Embryonic facial prominence (tissue), 1 donor: ENCODE measurements around the gene FCHO1.
"Not testable (repeated sequence)": the region's sequence is repeated elsewhere in the genome, so short reads cannot be mapped to it uniquely, and the experiment has no call there.

Source experiments
- DNase-seq: peaks from one replicate; pipeline ENCODE4 v3.0.0-alpha.2; 2016; ENCODE audit errors: extremely low spot score

The FCHO1 gene

DNA sequence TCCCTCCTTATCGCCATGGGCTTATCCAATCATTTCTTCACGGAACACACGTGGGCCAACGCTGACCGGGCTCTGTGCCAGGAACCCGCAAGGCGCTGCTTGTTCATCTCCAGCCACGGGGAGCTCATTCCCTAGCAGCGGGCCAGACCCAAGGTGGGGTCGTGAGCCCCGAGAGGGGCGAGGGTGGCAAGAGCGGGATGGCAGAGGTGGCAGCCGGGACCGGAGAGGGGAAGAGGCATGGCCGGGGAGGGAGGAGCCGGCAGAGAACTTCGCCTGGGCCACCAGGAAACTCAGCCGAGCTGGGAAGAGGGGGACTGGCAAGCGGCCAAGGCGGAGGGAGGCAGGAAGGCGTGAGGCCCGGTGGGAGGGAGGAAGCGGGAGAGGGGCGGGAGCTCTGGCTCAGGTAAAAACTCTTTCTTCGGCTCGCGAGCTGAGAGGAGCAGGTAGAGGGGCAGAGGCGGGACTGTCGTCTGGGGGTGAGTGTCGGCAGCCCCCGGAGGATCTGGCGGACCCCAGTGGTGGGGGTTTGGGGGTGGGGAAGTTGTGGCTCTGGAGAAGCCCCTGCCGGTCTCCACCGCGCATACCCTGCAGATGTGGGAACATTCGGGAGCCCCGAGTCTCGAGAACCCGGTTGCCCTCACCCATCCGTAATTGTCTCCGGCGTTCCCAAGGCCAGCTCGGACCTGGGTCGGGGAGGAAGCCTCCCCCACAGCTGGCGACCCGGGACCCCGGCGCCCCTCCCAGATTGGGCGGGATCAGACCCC, 43.6 kb downstream of the FCHO1 start, which contains the start of gene B3GNT3:
B3GNT3 (plus strand) TSS at position 408 of the 764 bp plus-strand sequence. CDS start 12,670 bp downstream, outside the sequence.
- DNase-seq = no peak

DNA sequence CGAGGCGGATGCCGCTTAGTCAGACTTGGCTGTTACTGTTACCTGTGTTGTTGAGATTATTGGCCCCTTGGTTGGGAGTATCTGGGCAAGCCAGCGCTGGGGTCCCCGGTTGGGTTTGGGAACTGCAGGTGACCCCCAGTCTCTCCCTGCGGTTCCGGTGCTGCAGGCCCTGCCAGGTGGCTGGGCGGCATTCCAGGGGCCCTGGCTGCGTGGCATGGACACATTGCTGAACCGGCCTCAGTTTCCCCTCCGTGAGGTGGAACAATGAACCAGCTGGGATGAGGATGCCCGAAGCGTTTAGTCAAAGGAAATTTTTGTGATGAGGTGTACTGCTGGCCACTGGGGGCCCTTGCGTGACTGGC, 44.2 kb downstream of the FCHO1 start:
- DNase-seq = no peak

DNA sequence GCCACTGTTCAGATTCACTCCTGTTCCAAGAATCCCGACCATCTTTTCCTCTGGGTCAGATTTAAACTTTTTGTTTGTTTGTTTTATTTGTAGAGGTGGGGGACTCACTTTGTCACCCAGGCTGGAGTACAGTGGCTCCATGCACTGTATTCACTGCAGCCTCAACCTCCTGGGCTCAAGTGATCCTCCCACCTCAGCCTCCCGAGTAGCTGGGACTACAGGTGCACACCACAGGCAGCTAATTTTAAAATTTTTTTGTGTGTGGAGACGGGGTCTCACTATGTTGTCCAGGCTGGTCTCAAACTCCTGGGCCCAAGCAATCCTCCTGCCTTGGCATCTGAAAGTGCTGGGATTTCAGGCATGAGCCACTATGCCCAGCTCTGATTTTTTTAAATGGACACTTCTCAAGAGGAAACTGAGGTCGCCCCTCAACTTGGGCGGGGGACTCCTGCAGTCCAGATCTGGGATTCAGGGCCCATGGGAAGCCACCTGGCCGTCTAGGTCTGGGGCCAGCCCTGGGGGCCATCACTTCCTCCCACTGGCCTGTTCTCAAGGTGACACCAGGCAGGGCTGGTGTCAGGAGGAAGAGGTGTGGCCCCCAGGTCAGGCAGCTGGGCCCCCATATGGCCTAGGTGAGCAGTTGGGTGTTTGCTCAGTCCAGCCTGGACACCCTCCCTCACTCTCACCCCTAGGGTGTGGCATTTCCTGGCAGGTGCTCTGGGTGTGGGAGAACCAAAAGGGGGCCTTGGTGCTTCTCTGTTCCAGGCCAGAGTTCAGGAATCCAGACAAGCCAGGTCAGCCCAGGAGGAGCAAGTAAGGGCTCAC, 44.9 kb downstream of the FCHO1 start:
- no peak for DNase-seq

DNA sequence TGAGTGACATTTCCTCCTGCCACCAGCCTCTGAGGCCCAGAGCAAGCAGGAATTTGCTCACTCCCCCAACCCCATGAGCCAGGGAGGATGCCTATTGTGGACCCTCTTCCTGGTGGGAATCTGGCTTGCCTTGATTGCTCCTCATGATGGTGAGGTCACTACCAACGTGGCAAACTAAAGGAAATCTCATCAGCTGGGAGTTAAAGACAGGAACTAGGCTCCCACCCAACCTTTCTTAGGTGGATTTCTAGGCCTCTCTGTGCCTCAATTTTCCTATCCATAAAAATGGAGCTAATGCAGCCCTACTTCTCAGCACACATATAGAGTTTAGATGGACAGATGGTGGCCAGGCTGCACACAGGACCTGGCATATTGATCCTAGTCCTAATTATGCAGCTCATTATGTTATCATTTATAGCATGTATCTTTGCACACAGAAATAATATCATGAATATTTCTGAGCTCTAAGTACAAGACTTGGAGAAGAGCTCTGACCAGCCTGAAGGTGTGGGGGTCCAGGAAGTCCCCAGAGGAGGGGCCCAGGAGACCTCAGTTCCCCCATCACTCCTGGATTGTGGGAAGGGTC, 45.7 kb downstream of the FCHO1 start:
- DNase-seq = no peak

DNA sequence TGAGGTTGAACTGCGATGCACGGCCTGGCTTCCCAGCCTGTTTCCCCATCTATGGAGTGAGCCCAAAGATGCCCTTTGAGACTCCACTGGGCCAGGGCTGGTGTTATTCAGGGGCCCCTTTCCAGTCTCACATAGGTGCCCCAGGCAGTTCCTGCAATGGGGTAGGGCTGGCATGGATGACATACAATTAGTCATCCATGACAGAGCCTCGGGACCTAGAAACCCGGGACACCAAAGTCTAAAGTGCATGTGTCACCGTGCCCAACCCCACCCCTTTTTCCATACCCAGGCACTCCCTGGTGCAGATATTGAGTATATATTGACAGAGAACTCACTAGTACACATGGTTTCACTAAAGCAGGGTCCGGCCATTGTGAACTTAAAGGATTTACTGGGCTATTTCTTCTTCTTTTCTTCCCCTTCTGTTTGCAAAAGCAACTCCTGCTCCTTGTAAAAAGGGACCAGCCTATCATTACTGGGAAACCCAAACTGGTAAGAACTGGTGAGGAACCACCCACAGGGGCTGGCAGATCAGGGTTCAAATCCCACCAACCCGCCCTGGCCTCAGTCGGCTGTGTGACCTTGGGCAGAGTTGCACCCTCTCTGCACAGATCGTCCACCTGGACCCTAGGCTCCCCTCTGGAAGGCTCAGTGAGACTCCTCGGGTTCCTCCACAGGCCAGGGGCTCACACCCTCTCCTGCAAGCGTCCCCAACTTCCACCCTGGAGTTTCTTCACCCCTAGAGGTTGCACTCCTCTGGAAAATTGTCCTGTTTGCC, 46.3 kb downstream of the FCHO1 start:
- DNase-seq = no peak

DNA sequence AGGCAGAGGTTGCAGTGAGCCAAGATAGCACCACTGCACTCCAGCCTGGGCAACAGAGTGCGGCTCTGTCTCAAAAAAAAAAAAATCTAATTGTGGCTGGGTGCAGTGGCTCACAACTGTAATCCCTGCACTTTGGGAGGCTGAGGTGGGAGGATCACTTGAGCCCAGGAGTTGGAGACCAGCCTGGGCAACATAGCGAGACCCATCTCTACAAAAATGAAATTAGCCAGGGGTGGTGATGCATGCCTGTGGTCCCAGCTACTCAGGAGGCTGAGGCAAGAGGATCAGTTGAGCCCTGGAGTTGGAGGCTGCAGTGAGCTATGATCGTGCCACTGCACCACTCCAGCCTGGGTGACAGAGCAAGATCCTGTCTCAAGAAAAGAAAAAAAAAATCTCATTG, 47.3 kb downstream of the FCHO1 start:
- DNase-seq = not testable (repeated sequence)

DNA sequence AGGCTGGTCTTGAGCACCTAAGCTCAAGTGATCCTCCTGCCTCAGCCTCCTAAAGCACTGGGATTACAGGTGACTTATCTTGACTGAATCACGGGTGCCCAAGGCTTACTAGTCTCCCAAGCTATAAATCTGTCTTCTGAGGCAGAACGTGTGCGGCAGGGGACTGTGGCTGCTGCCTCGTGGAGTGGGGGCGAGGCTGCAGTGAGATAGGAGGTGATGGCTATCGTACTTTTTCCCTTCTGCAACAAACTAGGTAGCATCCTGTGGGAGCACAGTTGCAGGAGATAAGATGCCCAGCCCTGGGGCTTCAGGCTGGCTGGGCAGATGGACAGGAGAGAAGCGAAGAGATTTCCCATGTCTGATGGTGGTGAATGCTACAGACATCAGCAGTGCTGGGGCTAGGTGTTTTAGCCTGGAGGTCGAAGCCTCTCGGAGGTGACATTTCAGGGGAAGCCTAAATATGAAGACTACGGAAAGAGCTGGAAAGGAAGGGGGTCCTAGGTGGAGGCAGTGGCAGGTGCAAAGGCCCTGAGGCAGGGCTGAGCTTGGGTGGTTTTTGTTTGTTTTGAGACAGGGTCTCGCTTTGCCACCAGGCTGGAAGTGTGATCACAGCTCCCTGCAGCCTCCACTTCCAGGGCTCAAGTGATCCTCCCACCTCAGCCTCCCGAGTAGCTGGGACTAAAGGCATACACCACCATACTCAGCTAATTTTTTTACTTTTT, 51.0 kb downstream of the FCHO1 start:
- no peak for DNase-seq

DNA sequence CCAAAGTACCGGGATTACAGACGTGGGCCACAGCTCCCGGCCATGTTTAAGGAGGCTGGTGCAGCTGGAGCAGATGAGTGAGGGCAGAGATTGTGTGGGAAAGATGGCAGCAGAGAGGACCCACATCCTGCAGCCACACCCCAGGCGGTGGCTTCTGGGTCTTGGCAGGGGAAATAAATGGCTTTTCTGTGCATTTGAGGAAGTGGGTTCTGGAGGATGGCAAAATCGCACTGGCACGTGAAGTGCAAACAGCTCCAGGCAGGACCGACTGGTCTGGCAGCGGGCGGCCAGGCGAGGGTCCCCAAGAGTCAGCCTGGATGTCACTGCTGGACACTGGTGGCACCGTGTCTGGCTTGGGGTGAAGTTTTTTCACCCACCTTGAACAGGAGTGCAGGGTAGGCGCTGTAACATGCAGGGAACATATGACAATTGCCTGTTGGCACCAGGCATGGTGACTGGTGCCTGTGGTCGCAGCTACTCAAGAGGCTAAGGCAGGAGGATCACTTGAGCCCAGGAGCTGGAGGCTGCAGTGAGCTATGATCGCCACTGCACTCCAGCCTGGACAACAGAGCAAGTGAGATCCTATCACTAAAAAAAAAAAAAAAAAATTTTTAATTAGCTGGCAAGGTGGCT, 52.1 kb downstream of the FCHO1 start:
- DNase-seq = no peak

DNA sequence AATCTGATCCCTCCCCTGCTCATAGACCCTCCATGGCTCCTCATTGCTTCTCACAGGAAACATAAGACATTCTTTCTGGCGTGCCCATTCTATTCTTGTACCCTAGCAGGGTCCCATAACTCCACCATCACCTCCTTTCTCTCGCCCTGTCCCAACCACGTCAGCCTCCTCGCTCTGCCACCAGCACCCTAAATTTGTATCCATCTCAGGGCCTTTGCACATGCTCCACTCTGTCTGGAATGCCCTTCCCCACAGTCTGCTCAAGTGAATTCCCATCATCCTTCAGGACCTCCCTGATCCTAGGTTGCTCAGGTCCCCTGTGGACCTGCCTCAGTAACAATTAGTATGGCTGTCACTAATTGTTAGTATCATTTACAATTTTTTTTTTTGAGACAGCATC, 54.1 kb downstream of the FCHO1 start:
- DNase-seq = no peak

DNA sequence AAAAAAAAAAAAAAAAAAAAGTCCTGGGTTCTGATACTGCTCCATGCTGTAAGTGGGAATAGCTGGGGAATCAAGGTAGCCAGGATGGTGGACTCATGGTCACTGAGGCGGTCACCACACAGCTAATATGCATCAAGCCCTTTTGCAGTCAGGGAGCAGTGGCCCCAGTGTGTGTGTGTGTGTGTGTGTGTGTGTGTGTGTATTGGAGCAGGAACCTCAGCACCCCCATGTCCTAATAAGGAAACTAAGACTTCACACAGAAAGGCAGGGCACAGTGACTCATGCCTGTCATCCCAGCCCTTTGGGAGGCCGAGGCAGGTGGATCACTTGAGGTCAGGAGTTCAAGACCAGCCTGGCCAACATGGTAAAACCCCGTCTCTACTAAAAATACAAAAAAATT, 55.7 kb downstream of the FCHO1 start:
- no peak for DNase-seq

DNA sequence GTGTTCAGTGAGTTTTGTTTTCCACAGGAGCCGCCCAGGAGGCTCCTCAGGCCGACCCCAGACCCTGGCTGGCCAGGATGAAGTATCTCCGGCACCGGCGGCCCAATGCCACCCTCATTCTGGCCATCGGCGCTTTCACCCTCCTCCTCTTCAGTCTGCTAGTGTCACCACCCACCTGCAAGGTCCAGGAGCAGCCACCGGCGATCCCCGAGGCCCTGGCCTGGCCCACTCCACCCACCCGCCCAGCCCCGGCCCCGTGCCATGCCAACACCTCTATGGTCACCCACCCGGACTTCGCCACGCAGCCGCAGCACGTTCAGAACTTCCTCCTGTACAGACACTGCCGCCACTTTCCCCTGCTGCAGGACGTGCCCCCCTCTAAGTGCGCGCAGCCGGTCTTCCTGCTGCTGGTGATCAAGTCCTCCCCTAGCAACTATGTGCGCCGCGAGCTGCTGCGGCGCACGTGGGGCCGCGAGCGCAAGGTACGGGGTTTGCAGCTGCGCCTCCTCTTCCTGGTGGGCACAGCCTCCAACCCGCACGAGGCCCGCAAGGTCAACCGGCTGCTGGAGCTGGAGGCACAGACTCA, 56.5 kb downstream of the FCHO1 start:
- no peak for DNase-seq

DNA sequence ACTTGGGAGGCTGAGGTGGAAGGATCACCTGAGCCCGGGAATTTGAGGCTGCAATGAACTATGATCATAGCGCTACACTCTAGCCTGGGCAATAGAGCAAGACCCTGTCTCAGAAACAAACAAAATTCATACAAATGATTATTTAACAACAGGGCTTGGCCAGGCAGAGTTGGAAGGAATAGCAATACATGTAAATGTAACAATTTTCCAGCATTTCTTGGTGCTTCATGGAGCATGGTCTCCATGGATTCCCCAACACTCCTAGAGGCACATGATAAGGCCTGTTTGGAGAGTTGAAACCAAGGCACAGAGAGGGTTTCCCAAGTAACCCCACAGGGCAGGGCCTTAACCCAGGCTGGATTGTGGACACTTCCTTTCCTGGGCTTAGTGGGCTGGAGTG, 59.8 kb downstream of the FCHO1 start:
- DNase-seq = no peak

DNA sequence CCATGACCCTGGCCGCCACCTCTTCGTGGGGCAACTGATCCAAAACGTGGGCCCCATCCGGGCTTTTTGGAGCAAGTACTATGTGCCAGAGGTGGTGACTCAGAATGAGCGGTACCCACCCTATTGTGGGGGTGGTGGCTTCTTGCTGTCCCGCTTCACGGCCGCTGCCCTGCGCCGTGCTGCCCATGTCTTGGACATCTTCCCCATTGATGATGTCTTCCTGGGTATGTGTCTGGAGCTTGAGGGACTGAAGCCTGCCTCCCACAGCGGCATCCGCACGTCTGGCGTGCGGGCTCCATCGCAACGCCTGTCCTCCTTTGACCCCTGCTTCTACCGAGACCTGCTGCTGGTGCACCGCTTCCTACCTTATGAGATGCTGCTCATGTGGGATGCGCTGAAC, 60.4 kb downstream of the FCHO1 start:
- DNase-seq = no peak

DNA sequence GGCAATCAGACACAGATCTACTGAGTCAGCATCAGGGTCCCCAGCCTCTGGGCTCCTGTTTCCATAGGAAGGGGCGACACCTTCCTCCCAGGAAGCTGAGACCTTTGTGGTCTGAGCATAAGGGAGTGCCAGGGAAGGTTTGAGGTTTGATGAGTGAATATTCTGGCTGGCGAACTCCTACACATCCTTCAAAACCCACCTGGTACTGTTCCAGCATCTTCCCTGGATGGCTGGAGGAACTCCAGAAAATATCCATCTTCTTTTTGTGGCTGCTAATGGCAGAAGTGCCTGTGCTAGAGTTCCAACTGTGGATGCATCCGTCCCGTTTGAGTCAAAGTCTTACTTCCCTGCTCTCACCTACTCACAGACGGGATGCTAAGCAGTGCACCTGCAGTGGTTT, 60.8 kb downstream of the FCHO1 start:
- no peak for DNase-seq

DNA sequence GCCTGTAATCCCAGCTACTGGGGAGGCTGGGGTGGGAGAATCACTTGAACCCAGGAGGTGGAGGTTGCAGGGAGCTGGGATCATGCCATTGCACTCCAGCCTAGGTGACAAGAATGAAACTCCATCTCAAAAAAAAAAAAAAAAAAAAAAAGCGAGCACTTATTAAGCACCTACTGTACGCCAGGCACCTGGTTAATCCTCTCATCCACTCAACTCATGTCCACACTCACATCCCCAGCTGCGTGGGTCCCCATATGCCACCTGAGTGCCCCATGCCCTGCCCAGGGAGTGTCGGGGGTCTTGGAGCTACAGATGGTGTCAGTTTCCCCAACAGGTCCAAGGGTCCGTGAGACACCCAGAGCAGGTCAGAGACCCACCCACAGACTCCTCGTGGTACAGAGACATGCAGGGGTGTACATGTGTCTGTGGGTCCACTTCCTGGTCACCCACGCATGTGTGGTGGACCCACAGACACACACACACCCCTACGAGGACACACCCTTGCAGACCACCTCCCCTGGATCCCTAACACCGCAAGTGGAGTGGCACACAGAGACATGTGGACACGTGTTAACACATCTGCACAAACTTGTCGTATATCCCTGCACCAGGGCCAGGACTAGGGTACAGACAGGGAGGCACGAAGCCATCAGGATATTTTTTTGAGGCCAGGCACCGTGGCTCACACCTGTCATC, 66.5 kb downstream of the FCHO1 start:
- DNase-seq = no peak

DNA sequence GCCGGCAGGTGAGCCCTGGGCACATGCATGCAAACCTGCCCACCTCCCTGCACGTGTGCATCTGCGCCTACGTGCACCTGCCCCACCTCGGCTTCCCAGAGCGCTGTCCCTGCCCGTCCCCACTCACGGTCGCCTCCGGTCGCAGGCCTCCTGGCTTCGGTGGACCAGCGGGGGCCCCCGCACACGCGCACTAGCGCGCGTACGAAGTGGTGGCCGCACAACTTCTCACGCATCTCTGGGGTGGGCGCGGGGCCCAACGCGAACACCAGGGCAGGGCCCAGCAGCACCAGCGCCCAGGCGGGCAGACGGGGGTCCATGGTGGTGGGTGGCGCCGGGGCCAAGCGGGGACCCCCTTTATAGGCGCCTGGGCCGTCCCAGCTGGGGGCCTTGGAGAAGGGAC, 69.9 kb downstream of the FCHO1 start, which contains the start of gene INSL3:
INSL3 (minus strand) TSS at position 330 of the 400 bp plus-strand sequence; CDS start at position 317, 13 bp downstream.
- DNase-seq = no peak

DNA sequence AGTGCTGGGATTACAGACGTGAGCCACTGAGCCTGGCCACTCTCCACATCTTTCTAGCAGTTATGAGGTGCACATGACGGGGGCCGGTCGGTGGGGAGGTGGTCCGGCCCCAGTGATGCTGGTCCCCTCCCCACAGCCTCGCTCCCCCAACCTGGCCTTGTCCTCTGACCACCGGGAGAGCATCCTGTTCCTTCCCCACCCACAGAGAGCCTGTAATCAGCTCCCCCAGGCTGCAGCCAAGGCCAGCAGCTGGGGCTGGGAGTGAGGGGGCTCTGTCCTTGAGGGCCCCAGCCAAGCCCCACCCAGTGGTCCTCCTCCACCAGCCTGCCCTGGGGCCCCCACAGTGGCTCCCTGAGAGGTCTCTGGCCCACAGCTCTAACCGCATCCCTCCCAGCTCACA, 73.1 kb downstream of the FCHO1 start:
- no peak for DNase-seq

DNA sequence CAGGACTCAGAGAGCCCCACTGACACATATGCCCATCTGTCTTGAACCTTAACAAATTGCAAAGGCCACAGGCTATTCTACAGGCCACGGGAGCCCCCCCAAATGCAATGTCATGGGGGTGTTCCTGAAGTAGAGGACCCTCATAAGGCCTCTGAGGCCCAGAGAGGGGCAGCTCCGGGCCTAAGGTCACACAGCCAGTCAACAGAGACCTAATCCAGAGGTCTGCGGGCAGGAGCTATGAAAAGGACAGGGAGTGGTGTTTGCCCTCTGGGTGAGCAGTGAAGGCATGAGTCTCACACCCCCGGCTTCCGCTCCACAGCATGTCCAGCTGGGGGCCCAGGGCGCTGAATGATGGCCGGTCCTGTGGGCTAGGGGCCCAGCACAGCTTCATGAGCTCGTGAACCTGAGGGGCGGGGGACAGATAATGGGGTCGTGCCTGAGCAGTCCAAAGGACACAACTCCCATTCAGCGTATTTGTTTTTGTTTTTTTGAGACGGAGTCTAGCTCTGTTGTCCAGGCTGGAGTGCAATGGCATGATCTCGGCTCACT, 75.3 kb downstream of the FCHO1 start:
- DNase-seq = no peak

DNA sequence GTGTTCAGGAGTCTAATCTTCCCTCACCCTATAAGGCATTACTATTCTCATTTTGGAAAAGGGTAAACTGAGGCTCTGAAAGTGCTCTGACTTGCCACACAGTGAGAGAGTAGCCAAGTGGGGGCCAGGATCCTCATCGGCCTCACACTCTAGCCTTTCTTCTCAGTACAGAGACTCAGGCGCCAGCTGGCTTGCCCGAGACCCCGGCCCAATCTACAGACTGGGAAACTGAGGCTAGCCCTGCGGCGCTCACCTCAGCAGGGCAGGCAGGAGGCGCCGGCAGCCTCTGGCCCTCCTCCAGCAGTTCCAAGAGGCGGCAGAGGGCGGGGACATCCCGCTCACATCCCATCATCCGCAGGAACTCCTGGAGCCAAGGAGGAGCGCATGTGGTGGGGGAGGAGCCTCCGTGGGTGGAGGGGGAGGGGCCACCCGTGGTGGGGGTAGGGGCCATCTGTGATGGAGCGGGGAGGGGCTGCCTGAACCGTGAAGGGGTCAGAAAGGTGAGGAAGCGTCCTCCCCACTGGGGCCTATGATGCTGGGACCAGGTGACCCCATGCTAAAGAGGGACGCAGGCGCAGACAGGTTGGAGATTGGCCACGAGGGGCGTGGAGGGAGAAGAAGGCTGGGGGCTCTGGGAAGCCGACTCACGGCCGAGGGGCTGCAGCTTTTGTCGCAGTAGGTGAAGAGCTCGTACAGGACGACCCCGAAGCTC, 78.7 kb downstream of the FCHO1 start:
- DNase-seq = no peak
